HepG2 (cell line): ENCODE measurements around the gene HCFC1R1. TPM values are rescaled to one million over a fixed set of nuclear protein-coding genes. Genes with fewer than 3 reads are reported as not detected.

Experiments used
- ATF4 ChIP-seq, 2 experiments: fragments of 450-650 bp in 1 of 2; sonication (generic) in 1 of 2; formaldehyde crosslinking; IDR thresholded peaks; 2 replicates each; pipeline versions ENCODE4 v1.5.0 to v1.8.0; 2020 to 2022; ENCODE audit warnings: mild to moderate bottlenecking in 1 of 2, missing genetic modification reagents in 1 of 2
- CENPT ChIP-seq: sonication (generic); formaldehyde crosslinking; IDR thresholded peaks from 2 replicates; pipeline ENCODE4 v1.8.0; 2022; ENCODE audit warnings: low read depth, mild to moderate bottlenecking, moderate library complexity, missing genetic modification reagents
- HDAC6 ChIP-seq: fragments of 200-600 bp; sonication (generic); IDR thresholded peaks from 2 replicates; pipeline ENCODE4 v1.7.0; 2017; ENCODE audit warnings: mild to moderate bottlenecking, antibody characterized with exemption, low read length, low read depth
- HNRNPLL ChIP-seq: fragments of 200-400 bp; formaldehyde crosslinking; IDR thresholded peaks from 2 replicates; pipeline ENCODE4 v1.6.1; 2017; ENCODE audit warnings: mild to moderate bottlenecking, low read depth, low read length; ENCODE audit not compliant: poor library complexity, severe bottlenecking
- LBX2 ChIP-seq: sonication (generic); formaldehyde crosslinking; IDR thresholded peaks from 2 replicates; pipeline ENCODE4 v1.5.0; 2020; ENCODE audit warnings: missing genetic modification reagents, mild to moderate bottlenecking, borderline replicate concordance
- MLX ChIP-seq: IDR thresholded peaks from 2 replicates; pipeline ENCODE4 v1.6.1; 2016
- TFDP1 ChIP-seq: IDR thresholded peaks from 2 replicates; pipeline ENCODE4 v1.6.1; 2016; ENCODE audit warnings: missing compliant biosample characterization, missing genetic modification reagents, borderline replicate concordance
- ZBTB49 ChIP-seq: sonication (generic); formaldehyde crosslinking; IDR thresholded peaks from 2 replicates; pipeline ENCODE4 v1.4.0; 2020; ENCODE audit warnings: missing genetic modification reagents, borderline replicate concordance
- ZNF512B ChIP-seq: sonication (generic); formaldehyde crosslinking; IDR thresholded peaks from 2 replicates; pipeline ENCODE4 v1.5.1; 2020; ENCODE audit warnings: missing genetic modification reagents, mild to moderate bottlenecking, borderline replicate concordance
- ZNF574 ChIP-seq: sonication (generic); formaldehyde crosslinking; IDR thresholded peaks from 2 replicates; pipeline ENCODE4 v1.4.0; 2020; ENCODE audit warnings: missing genetic modification reagents
- ZNF597 ChIP-seq: sonication (generic); formaldehyde crosslinking; IDR thresholded peaks from 2 replicates; pipeline ENCODE4 v1.5.0; 2020; ENCODE audit warnings: missing genetic modification reagents
- ZNF614 ChIP-seq: IDR thresholded peaks from 2 replicates; pipeline ENCODE4 v1.6.1; 2018; ENCODE audit warnings: missing biosample characterization, missing genetic modification reagents, inconsistent platforms, borderline replicate concordance
- ZNF660 ChIP-seq: sonication (generic); formaldehyde crosslinking; IDR thresholded peaks from 2 replicates; pipeline ENCODE4 v1.5.1; 2020; ENCODE audit warnings: mild to moderate bottlenecking, low read depth, missing genetic modification reagents, borderline replicate concordance
- ZNF879 ChIP-seq: sonication (generic); formaldehyde crosslinking; IDR thresholded peaks from 2 replicates; pipeline ENCODE4 v1.8.1; 2023; ENCODE audit warnings: missing genetic modification reagents
- polyA plus RNA-seq, 8 experiments: library from polyadenylated mRNA; depleted of rRNA in 3 of 8; stranded (reverse) in 7 of 8; unstranded in 1 of 8; fragments of >200 nt; fragmentation: Illumina TruSeq in 4 of 8; extraction: Trizol in 4 of 8; gene quantifications; 2 replicates each; pipeline versions ENCODE4 v1.2.1 to v1.2.3, GENCODE V29; 2011 to 2016; ENCODE audit warnings: low read depth in 4 of 8, missing spikeins in 1 of 8, mixed read lengths in 1 of 8; ENCODE audit not compliant: insufficient read depth in 1 of 8
- total RNA-seq, 5 experiments: library from RNA; depleted of rRNA; stranded (reverse); fragments of >200 nt; fragmentation: Illumina TruSeq; extraction: Trizol; gene quantifications; 2 replicates each; pipeline ENCODE4 v1.2.3, GENCODE V29; 2016; ENCODE audit warnings: low read depth in 1 of 5

The HCFC1R1 gene
- total and polyA plus RNA-seq, 2 of the 13 experiments (the other 11 are each of a cell fraction or from before 2014, with no cell fraction given), result 13.8 to 16.1 TPM

- TF ChIP-seq ZNF574 (CRISPR knock-in tag) (peak; percentile 72), ZNF597 (CRISPR knock-in tag) (no peak), LBX2 (no peak), HNRNPLL (peak; percentile 55), TFDP1 (CRISPR knock-in tag) (peak; percentile 65; the same call in 1 of the 2 replicates), HDAC6 (no peak), ZNF660 (CRISPR knock-in tag) (no peak), ZBTB49 (CRISPR knock-in tag) (no peak), MLX (CRISPR knock-in tag) (no peak), CENPT (no peak), ZNF512B (no peak), ZNF614 (CRISPR knock-in tag) (no peak), ZNF879 (CRISPR knock-in tag) (no peak), ATF4 (CRISPR knock-in tag; IDR thresholded peaks at IDR 0.05) (no peak)
These were observed 4.4 kb upstream of the HCFC1R1 start (continued) for GRCh38 chr16:3027983-3028715.
